ENCODE measurements around the gene RAB3C. TPM values are rescaled to one million over a fixed set of nuclear protein-coding genes. Genes with fewer than 3 reads are reported as not detected.
"Not testable (repeated sequence)": the region's sequence is repeated elsewhere in the genome, so short reads cannot be mapped to it uniquely, and the experiment has no call there.

The RAB3C gene
- total RNA-seq, 3 donors from 2014 or later = 0.29 to 6.1 (median 2.6) TPM

- Histone ChIP-seq H3K27ac (no peak overlapping the region), H3K4me1 (no peaks in the 10 kb centered on the region), H3K9me3 (no peaks in the 10 kb centered on the region), H3K27me3 (no peaks in the 10 kb centered on the region), H3K36me3 (no peaks in the 10 kb centered on the region), H3K4me3 (no peak overlapping the region)
- no peak for DNase-seq (ENCODE audit: low spot score in 2 of 2)
- intact Hi-C loops (cut with DNase I; ENCODE audit: low total_unique reads) = no loop called here
- no peak for TF ChIP-seq POLR2AphosphoS5 (IDR thresholded peaks at IDR 0.05)
- no peak for TF ChIP-seq POLR2A (IDR thresholded peaks at IDR 0.05)
- TF ChIP-seq CTCF (IDR thresholded peaks at IDR 0.05) = no peak
These were observed 104.7 kb downstream of the RAB3C start for GRCh38 chr5:58687595-58687994.

GRCh38 chr5:58699088-58699761 is 116.3 kb downstream of the RAB3C start:
- DNase-seq (ENCODE audit: low spot score in 2 of 2); H3K4me3 ChIP-seq; H3K27me3 ChIP-seq; H3K4me1 ChIP-seq; H3K27ac ChIP-seq; intact Hi-C loops (cut with DNase I; ENCODE audit: low total_unique reads); H3K36me3 ChIP-seq: not testable (repeated sequence)
- peaks cover 0 to 13% of the 10 kb centered on the region in 2 donors for H3K9me3 ChIP-seq

GRCh38 chr5:58699762-58700118 is 116.9 kb downstream of the RAB3C start:
- no peaks in the 10 kb centered on the region for H3K36me3 ChIP-seq
- no peak overlapping the region for H3K27ac ChIP-seq
- DNase-seq (ENCODE audit: low spot score in 2 of 2) = no peak
- intact Hi-C loops (cut with DNase I; ENCODE audit: low total_unique reads) = no loop called here
- H3K27me3 ChIP-seq = no peaks in the 10 kb centered on the region
- H3K4me1 ChIP-seq = no peaks in the 10 kb centered on the region
- H3K9me3 ChIP-seq = peaks cover 0 to 13% of the 10 kb centered on the region in 2 donors
- TF ChIP-seq CTCF (IDR thresholded peaks at IDR 0.05) (no peak), POLR2A (IDR thresholded peaks at IDR 0.05) (no peak), POLR2AphosphoS5 (IDR thresholded peaks at IDR 0.05) (no peak)
- H3K4me3 ChIP-seq = no peak overlapping the region

GRCh38 chr5:58703925-58704555 is 121.2 kb downstream of the RAB3C start:
- Histone ChIP-seq H3K27ac (no peak overlapping the region), H3K27me3 (no peaks in the 10 kb centered on the region), H3K9me3 (no peaks in the 10 kb centered on the region), H3K36me3 (no peaks in the 10 kb centered on the region), H3K4me1 (no peaks in the 10 kb centered on the region), H3K4me3 (no peak overlapping the region)
- DNase-seq (ENCODE audit: low spot score in 2 of 2) = no peak
- TF ChIP-seq CTCF (IDR thresholded peaks at IDR 0.05) (no peak), POLR2AphosphoS5 (IDR thresholded peaks at IDR 0.05) (no peak), POLR2A (IDR thresholded peaks at IDR 0.05) (no peak)
- intact Hi-C loops (cut with DNase I; ENCODE audit: low total_unique reads) = no loop called here

GRCh38 chr5:58706736-58707135 is 123.9 kb downstream of the RAB3C start:
- TF ChIP-seq POLR2A (IDR thresholded peaks at IDR 0.05) (no peak), POLR2AphosphoS5 (IDR thresholded peaks at IDR 0.05) (no peak), CTCF (IDR thresholded peaks at IDR 0.05) (no peak)
- no peak overlapping the region for H3K4me3 ChIP-seq
- no peak for DNase-seq (ENCODE audit: low spot score in 2 of 2)
- H3K27ac ChIP-seq = no peak overlapping the region
- no peaks in the 10 kb centered on the region for H3K27me3 ChIP-seq
- intact Hi-C loops (cut with DNase I; ENCODE audit: low total_unique reads) = no loop called here
- H3K4me1 ChIP-seq = no peaks in the 10 kb centered on the region
- no peaks in the 10 kb centered on the region for H3K36me3 ChIP-seq
- H3K9me3 ChIP-seq = no peaks in the 10 kb centered on the region

All from breast epithelium (tissue), 4 donors.